ENCODE data around the gene TMEM181.
"Not testable (repeated sequence)": the region's sequence is repeated elsewhere in the genome, so short reads cannot be mapped to it uniquely, and the experiment has no call there.

Gene TMEM181

GRCh38 chr6:158643836-158644230 is 83.9 kb downstream of the TMEM181 start:
- DNase-seq, result no peak

- DNase-seq, result peak; percentile 72 to 82 (median 76)
These were observed 84.6 kb downstream of the TMEM181 start, which contains the start of gene DYNLT1 for GRCh38 chr6:158644231-158645063. Gene DYNLT1, minus strand, starts transcription at chr6:158644743. Its CDS starts 35 bp downstream, at chr6:158644708.

- DNase-seq, result no peak
These were observed 85.5 kb downstream of the TMEM181 start for GRCh38 chr6:158645064-158646022.

DNA sequence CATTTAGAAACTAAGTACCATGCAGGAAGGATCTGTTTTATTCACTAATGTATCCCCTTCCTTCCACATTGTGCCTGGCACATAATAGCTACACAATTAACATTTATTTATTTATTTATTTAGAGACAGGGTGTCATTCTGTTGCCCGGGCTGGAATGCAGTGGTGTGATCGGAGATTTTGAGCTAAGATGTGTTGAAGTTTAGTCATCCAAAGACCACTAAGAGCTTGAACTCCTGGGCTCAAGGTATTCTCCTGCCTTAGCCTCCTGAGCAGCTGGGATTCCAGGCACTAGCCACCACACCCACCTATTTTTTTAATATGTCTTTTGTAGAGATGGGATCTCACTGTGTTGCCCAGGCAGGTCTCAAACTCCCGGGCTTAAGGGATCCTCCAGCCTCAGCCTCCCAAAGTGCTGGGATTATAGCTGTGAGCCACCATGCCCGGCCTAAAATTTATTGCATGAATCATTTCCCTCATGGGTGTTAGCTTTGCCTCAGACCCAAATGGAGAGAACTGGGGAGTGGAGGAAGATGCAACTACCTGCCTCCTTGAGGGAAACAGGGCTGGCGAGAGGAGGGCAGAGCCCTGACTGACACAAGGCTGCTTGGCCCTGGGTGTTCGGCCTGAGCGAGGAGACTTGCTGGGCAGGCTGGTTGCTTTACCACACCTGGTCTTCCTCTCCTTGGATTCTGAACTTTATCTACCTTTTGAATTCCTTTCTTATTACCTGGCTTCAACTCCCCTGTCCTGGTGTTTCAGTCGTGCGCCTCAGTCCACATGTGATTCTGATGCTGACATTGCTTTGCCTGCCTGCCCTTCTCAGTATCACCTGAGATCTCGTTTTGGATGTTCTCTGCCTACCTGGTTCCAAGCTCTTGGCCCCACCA is 86.4 kb downstream of the TMEM181 start:
- DNase-seq, result no peak

- DNase-seq, result no peak
These were observed 87.6 kb downstream of the TMEM181 start for GRCh38 chr6:158647501-158647900.

GRCh38 chr6:158648682-158649131 is 88.8 kb downstream of the TMEM181 start:
- no peak for DNase-seq

- peak; percentile 23 to 49 (median 32) for DNase-seq
These were observed 89.6 kb downstream of the TMEM181 start, which contains the start of gene SYTL3 for GRCh38 chr6:158649289-158650143. Gene SYTL3, plus strand, starts transcription at chr6:158650054. Its CDS starts 13,215 bp downstream, at chr6:158663269.

- not testable (repeated sequence) for DNase-seq
These were observed 92.3 kb downstream of the TMEM181 start for GRCh38 chr6:158651981-158652737.

- DNase-seq, result peak; percentile 45 to 74 (median 61)
These were observed 93.9 kb downstream of the TMEM181 start for GRCh38 chr6:158653577-158654354.

GRCh38 chr6:158654498-158654897 is 94.6 kb downstream of the TMEM181 start:
- no peak for DNase-seq

GRCh38 chr6:158654960-158655489 is 95.1 kb downstream of the TMEM181 start:
- DNase-seq, result no peak

DNA sequence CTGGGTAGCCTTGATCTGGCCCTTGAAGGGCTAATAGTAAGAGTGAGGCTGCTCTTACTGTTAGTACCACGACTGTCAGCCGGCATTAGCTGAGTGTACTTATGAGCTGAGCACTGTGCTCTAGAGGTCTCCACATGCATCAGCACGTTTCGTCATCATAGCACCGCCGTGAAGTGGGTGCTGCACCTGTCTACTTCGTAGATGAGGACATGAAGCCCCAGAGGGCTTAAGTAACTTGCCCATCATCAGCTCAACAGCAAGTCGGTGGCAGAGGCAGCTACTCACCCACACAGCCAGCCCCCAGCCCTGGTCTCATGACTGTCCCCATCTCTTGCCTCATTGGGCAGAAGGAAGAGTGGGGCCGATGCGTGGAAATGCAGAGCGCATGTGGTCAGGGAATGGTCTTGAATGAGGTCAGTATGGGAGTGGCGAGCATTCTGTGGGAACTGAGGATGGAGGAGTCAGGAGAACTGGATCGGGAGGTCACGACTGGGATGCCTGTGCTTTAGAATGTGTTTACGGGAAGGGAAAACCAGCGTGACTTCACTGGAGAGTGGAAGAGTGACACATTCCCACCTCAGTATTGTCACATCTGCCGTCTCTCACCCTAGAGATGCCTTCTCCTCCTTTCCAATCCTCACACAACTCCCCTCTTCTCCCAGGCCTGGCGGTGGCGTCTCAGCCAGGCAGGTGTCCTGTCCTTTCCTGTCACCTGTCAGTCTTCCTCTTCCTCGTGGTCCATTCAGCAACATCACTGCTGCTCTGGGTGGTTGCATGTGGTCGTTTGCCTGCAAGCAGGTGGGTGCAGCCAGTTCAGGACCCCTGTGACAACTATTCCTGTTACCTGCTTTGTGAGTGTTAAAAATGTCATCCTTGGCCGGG is 95.9 kb downstream of the TMEM181 start:
- DNase-seq, result no peak

GRCh38 chr6:158656986-158657385 is 97.1 kb downstream of the TMEM181 start:
- not testable (repeated sequence) for DNase-seq

- peak in 1 of 4 experiments; percentile 20 for DNase-seq
These were observed 100.5 kb downstream of the TMEM181 start for GRCh38 chr6:158660333-158660754.

- DNase-seq, result no peak
These were observed 101.3 kb downstream of the TMEM181 start for GRCh38 chr6:158661156-158661685.

DNA sequence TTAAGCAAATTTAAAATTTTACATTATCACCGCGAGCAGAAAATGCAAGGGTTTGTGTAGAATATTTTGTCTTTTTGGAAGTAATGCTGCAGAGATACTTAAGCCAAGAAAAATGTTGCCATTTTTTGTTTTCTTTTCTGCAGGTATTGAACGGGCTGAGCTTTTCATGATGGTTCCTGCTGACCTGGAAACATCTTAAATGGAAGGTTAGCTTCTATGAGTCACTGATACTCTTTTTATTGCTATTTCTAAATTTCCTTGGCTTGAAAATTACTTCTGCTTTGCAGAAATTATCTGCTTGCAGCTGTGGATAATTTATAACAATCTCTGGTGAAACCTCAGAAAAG is 102.7 kb downstream of the TMEM181 start:
- DNase-seq, result no peak

DNA sequence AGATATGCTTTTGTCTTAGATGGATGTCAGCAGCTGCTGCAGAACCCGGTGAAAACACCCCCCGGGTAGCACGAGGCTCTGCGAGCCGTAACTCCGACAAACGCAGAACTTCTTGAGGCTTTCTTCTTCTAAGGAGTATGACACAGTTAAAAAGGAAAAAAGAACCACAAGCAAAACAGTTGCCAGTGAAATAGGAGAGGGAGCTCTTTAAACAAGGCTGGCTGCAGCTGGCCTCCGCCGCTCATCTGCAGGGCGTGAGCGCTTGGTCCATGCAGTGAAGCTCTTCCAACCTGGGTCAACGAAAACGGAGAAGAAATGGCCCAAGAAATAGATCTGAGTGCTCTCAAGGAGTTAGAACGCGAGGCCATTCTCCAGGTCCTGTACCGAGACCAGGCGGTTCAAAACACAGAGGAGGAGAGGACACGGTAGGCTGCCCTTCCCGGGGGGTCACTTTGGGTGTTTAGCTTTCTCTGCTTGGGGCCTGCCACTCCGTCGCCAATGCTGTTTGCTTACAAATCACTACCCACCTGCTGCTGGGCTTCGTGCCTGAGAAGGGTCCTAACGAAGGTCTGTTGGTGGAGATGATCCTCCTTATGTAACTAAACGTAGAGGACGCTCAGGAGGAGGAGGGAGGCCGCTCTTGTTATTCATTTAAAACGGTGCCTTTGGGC is 103.2 kb downstream of the TMEM181 start:
- no peak for DNase-seq
